Epithelial cell of esophagus (primary cell): ENCODE data around the gene AKAP1.

ENCODE experiments used
- DNase-seq: peaks from one replicate; pipeline ENCODE4 v3.0.0; 2010; ENCODE audit warnings: low read depth
- H3K4me3 ChIP-seq: 2 replicates; pipeline ENCODE4 v1.5.1; 2011; ENCODE audit warnings: mild to moderate bottlenecking, low read length, control low read depth
- TF ChIP-seq, protein P1 (sequence below): IDR thresholded peaks from 2 replicates; pipeline ENCODE4 v1.5.1; 2011; ENCODE audit warnings: low read depth, mild to moderate bottlenecking, low read length, control low read depth, inconsistent platforms; ENCODE audit not compliant: insufficient read depth; ENCODE audit errors: missing control alignments

The AKAP1 gene

DNA sequence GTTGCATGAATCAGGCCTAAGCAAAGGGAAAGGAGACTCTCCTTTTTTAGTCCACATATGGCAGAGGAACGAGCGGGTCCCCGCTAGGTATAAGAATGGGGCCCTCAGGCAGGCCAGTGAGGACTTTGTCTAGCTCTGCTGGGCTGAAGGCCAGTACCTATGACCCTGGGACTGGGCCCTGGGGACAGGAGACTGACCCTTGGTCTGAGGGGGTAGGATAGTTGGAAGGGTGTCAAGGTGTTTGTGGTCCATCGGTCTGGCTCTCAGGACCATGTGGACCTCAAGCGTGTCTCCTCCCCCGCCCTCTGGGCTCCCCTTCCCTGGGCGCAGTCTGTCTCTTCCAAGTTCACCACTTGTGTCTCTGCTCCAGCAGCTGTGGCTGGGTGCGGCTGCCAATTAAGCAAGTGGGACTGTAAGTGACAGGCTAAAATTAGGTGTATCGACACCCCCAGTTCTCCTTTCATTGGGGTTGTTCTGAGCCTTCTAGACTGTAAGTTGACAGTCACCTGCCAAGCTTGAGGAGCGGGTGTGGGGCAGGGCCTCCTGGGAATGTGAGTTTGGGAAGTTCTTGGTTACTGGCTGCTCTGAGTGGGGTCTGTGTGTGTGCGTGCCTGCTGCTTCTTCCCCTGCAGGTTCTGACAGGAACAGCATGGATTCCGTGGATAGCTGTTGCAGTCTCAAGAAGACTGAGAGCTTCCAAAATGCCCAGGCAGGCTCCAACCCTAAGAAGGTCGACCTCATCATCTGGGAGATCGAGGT is 24.5 kb downstream of the AKAP1 start:
- peak; percentile 42 for DNase-seq
- no peak overlapping the region for H3K4me3 ChIP-seq
- TF ChIP-seq, protein P1, sequence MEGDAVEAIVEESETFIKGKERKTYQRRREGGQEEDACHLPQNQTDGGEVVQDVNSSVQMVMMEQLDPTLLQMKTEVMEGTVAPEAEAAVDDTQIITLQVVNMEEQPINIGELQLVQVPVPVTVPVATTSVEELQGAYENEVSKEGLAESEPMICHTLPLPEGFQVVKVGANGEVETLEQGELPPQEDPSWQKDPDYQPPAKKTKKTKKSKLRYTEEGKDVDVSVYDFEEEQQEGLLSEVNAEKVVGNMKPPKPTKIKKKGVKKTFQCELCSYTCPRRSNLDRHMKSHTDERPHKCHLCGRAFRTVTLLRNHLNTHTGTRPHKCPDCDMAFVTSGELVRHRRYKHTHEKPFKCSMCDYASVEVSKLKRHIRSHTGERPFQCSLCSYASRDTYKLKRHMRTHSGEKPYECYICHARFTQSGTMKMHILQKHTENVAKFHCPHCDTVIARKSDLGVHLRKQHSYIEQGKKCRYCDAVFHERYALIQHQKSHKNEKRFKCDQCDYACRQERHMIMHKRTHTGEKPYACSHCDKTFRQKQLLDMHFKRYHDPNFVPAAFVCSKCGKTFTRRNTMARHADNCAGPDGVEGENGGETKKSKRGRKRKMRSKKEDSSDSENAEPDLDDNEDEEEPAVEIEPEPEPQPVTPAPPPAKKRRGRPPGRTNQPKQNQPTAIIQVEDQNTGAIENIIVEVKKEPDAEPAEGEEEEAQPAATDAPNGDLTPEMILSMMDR = peak; percentile 49

DNA sequence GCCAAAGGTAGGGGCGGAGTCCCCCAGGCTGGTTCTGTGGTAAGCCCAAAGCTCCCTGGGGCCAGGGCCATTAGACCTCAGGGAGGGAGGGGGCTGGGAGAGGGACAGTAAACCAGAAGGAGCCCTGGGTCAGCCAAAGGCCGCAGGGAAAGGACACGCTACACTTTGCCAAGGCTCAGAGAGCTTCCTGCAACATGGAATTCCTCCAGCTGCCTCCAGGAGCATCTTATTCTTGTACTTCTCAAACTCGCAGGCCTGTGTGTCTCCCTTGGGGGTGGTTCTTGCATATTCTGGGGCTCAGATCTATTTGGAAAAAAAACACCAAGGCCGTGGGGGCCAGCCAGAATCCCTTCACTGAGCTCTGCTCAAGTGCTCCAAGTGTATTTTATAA is 25.1 kb downstream of the AKAP1 start:
- H3K4me3 ChIP-seq = no peak overlapping the region
- no peak for DNase-seq
- TF ChIP-seq, protein P1 = no peak

DNA sequence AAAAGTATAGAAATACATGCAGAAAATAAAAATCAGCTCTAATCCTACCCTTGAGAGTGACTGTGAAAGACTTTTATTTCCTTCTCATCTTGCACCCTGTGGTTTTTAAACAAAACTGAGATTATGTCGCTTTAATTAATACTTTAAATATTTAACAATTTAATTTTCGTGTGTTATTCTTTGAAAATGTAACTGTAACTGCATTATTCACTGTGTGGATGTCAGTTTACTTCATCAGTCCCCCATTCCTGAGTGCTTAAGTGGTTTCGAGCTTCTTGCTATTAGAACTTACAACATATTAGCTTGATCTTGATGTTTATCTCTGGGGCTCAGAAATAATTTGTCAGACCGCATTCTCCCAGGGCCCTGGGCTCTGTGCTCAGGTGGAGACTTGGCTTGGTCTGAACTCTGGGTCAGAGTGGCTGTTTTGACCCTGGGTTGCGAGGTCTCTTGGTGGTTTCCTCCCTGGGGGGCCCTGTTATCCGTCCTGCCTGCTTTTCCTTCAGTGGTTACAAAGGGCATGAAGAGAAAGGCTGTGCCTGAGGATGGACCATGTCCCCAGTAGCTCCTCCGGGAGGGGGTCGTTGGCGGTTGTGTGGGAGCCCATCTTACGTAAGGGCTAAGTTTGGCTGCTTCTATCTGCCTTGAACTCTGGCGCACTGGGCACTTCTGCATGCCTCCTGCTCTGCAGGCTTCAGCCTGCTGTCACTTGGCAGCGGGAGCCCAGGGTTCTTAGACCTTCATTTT is 25.7 kb downstream of the AKAP1 start:
- TF ChIP-seq, protein P1 = no peak
- DNase-seq = no peak
- H3K4me3 ChIP-seq = no peak overlapping the region

DNA sequence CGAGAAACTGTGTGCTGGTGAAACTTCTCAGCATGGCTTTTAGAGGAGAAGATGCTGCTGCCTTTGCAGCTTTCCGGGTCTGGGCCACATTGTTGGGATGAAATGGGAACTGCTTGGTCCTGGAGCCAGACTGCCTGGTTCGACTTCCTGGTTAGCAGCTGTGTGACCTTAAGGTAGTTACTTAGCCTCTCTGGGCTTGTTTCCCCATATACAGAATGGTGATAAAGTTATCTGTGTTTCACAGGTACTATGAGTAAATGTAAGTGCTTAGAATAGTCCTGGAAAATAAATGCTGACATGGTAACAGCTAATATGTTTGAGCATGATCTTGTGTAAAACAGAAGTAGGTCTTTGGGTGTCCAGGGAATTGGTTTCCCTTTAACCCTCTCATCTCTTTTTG is 26.3 kb downstream of the AKAP1 start:
- TF ChIP-seq, protein P1 = no peak
- no peak for DNase-seq
- H3K4me3 ChIP-seq = no peak overlapping the region

DNA sequence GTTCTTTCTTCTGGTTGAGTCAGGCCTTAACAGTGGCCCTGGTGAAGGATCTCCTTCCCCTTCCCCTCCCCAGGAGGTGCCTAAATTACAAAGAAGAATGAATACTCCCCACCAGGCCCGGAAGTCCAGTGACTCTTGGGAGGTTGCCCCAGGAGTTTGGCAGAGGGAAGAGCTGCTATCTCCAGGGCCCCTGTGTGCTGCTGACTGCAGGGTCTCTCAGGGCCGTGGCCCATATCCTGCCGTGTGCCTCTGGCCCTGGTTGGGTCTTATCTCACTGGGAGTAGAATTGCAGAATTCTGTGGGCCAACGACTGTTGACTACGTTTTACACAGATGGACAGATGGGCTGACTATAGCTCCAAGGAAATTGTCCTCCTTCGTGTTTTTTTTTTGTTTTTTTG is 28.0 kb downstream of the AKAP1 start:
- DNase-seq = no peak
- no peak overlapping the region for H3K4me3 ChIP-seq
- TF ChIP-seq, protein P1 = no peak

DNA sequence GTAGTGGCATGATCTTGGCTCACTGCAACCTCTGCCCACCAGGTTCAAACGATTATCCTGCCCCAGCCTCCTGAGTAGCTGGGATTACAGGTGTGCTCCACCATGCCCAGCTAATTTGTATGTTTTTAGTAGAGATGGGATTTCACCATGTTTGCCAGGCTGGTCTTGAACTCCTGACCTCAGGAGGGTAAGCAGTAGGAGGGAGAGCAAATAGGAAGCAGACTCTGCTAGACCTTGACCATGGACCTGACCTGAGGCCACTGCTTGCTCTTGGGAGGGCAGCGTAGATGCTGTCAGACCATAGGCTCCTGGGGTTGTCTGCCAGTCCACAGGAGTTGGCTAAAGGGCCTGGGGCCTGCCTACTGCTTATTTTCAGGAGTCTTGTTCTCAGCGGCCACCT is 28.6 kb downstream of the AKAP1 start:
- no peak overlapping the region for H3K4me3 ChIP-seq
- TF ChIP-seq, protein P1 = no peak
- no peak for DNase-seq
